HepG2 (cell line): Measurements from ENCODE around the gene NOL4L. TPM values are rescaled to one million over a fixed set of nuclear protein-coding genes. Genes with fewer than 3 reads are reported as not detected.

Experiments used
- AHDC1 ChIP-seq: sonication (generic); formaldehyde crosslinking; IDR thresholded peaks from 2 replicates; pipeline ENCODE4 v1.5.1; 2020; ENCODE audit warnings: mild to moderate bottlenecking, missing genetic modification reagents, borderline replicate concordance
- HNRNPLL ChIP-seq: fragments of 200-400 bp; formaldehyde crosslinking; IDR thresholded peaks from 2 replicates; pipeline ENCODE4 v1.6.1; 2017; ENCODE audit warnings: mild to moderate bottlenecking, low read depth, low read length; ENCODE audit not compliant: poor library complexity, severe bottlenecking
- REST ChIP-seq, 2 experiments: IDR thresholded peaks; 2 replicates each; pipeline ENCODE4 v1.6.1; 2011 to 2012; ENCODE audit warnings: low read length in 2 of 2, borderline replicate concordance in 1 of 2, low read depth in 1 of 2, mild to moderate bottlenecking in 1 of 2, moderate library complexity in 1 of 2
- XRCC5 ChIP-seq: fragments of 200-400 bp; formaldehyde crosslinking; optimal IDR thresholded peaks from 2 replicates; pipeline ENCODE3; 2017; ENCODE audit warnings: mild to moderate bottlenecking, low read length
- ZFP91 ChIP-seq: sonication (generic); formaldehyde crosslinking; IDR thresholded peaks from 2 replicates; pipeline ENCODE4 v1.9.0; 2022; ENCODE audit warnings: missing genetic modification reagents, mild to moderate bottlenecking, borderline replicate concordance
- ZNF142 ChIP-seq: sonication (generic); formaldehyde crosslinking; IDR thresholded peaks from 2 replicates; pipeline ENCODE4 v1.4.0; 2020; ENCODE audit warnings: missing genetic modification reagents
- ZNF672 ChIP-seq: sonication (generic); formaldehyde crosslinking; IDR thresholded peaks from 2 replicates; pipeline ENCODE4 v1.8.1; 2022; ENCODE audit warnings: missing genetic modification reagents
- polyA plus RNA-seq, 8 experiments: library from polyadenylated mRNA; depleted of rRNA in 3 of 8; stranded (reverse) in 7 of 8; unstranded in 1 of 8; fragments of >200 nt; fragmentation: Illumina TruSeq in 4 of 8; extraction: Trizol in 4 of 8; gene quantifications; 2 replicates each; pipeline versions ENCODE4 v1.2.1 to v1.2.3, GENCODE V29; 2011 to 2016; ENCODE audit warnings: low read depth in 4 of 8, missing spikeins in 1 of 8, mixed read lengths in 1 of 8; ENCODE audit not compliant: insufficient read depth in 1 of 8
- total RNA-seq, 5 experiments: library from RNA; depleted of rRNA; stranded (reverse); fragments of >200 nt; fragmentation: Illumina TruSeq; extraction: Trizol; gene quantifications; 2 replicates each; pipeline ENCODE4 v1.2.3, GENCODE V29; 2016; ENCODE audit warnings: low read depth in 1 of 5

The NOL4L gene
- total and polyA plus RNA-seq, 2 of the 13 experiments (the other 11 are each of a cell fraction or from before 2014, with no cell fraction given) = 16.6 to 35.4 TPM

- peak; percentile 11; the same call in 1 of the 2 replicates for TF ChIP-seq ZNF142 (CRISPR knock-in tag)
- TF ChIP-seq XRCC5 = peak; percentile 96
- no peak; a peak in 1 of 4 replicates for TF ChIP-seq REST (IDR thresholded peaks at IDR 0.05; ENCODE audit: borderline replicate concordance in 1 of 2, low read depth in 1 of 2, low read length in 2 of 2)
- peak; percentile 73; the same call in 1 of the 2 replicates for TF ChIP-seq AHDC1 (CRISPR knock-in tag)
- TF ChIP-seq HNRNPLL = no peak
- no peak for TF ChIP-seq ZNF672 (CRISPR knock-in tag)
- TF ChIP-seq ZFP91 (CRISPR knock-in tag) = peak; percentile 93; the same call in 1 of the 2 replicates
Measured at GRCh38 chr20:32465092-32465900, 119.8 kb downstream of the NOL4L start (continued).
